Stimulated activated naive CD4-positive, alpha-beta T cell treated with Interleukin-2 at 50 U/mL for 16 hours (primary cell): ENCODE data around the gene CAMSAP1.

Experiments
- DNase-seq: peaks from one replicate; lab custom pipeline; 2025; lab: John Stamatoyannopoulos, UW

CAMSAP1 gene

GRCh38 chr9:135833864-135834263 lies 73.5 kb downstream of the CAMSAP1 start:
- DNase-seq: no peak

GRCh38 chr9:135830496-135830895 lies 76.8 kb downstream of the CAMSAP1 start:
- no peak for DNase-seq

- no peak for DNase-seq
These were observed 78.7 kb downstream of the CAMSAP1 start for GRCh38 chr9:135828656-135829055.

- no peak for DNase-seq
These were observed 79.3 kb downstream of the CAMSAP1 start for GRCh38 chr9:135827866-135828580.

- no peak for DNase-seq
These were observed 80.0 kb downstream of the CAMSAP1 start for GRCh38 chr9:135827301-135827700.

- no peak for DNase-seq
These were observed 81.2 kb downstream of the CAMSAP1 start for GRCh38 chr9:135826188-135826545.

- no peak for DNase-seq
These were observed 81.7 kb downstream of the CAMSAP1 start for GRCh38 chr9:135825435-135826187.

GRCh38 chr9:135823036-135823435 lies 84.3 kb downstream of the CAMSAP1 start:
- DNase-seq: no peak

GRCh38 chr9:135822374-135822755 lies 85.0 kb downstream of the CAMSAP1 start:
- no peak for DNase-seq

GRCh38 chr9:135821733-135822373 lies 85.5 kb downstream of the CAMSAP1 start:
- DNase-seq: no peak

- DNase-seq: no peak
These were observed 86.2 kb downstream of the CAMSAP1 start for GRCh38 chr9:135821116-135821515.

GRCh38 chr9:135820661-135821060 lies 86.7 kb downstream of the CAMSAP1 start:
- DNase-seq: no peak

GRCh38 chr9:135819905-135820304 lies 87.4 kb downstream of the CAMSAP1 start:
- DNase-seq: no peak

GRCh38 chr9:135818718-135819475 lies 88.4 kb downstream of the CAMSAP1 start:
- DNase-seq: no peak

- no peak for DNase-seq
These were observed 89.2 kb downstream of the CAMSAP1 start for GRCh38 chr9:135817951-135818717.

GRCh38 chr9:135816651-135816970 lies 90.7 kb downstream of the CAMSAP1 start:
- DNase-seq: no peak

- no peak for DNase-seq
These were observed 91.3 kb downstream of the CAMSAP1 start for GRCh38 chr9:135815830-135816650.

GRCh38 chr9:135815413-135815812 lies 91.9 kb downstream of the CAMSAP1 start:
- DNase-seq: no peak

- DNase-seq: no peak
These were observed 92.8 kb downstream of the CAMSAP1 start for GRCh38 chr9:135814421-135815095.

GRCh38 chr9:135813671-135814290 lies 93.6 kb downstream of the CAMSAP1 start:
- no peak for DNase-seq
